GM21786 (cell line): ENCODE measurements around the gene ITPR3.
"Not testable (repeated sequence)": the region's sequence is repeated elsewhere in the genome, so short reads cannot be mapped to it uniquely, and the experiment has no call there.

ENCODE experiments used
- ATAC-seq: cut with Tn5 transposase; IDR thresholded peaks from one replicate; pipeline ENCODE4 v1.9.1; 2021; ENCODE audit not compliant: unreplicated experiment

The ITPR3 gene

GRCh38 chr6:33610779-33611732, 10.1 kb upstream of the ITPR3 start:
- ATAC-seq = no peak

GRCh38 chr6:33613146-33613794, 7.9 kb upstream of the ITPR3 start:
- no peak for ATAC-seq

- no peak for ATAC-seq
Observed at GRCh38 chr6:33613795-33614168, 7.3 kb upstream of the ITPR3 start.

- no peak for ATAC-seq
Observed at GRCh38 chr6:33616113-33616512, 5.0 kb upstream of the ITPR3 start.

GRCh38 chr6:33616913-33617312, 4.2 kb upstream of the ITPR3 start:
- no peak for ATAC-seq

GRCh38 chr6:33619166-33619840, 1.8 kb upstream of the ITPR3 start:
- no peak for ATAC-seq

- ATAC-seq = no peak
Observed at GRCh38 chr6:33620158-33620855, 815 bp upstream of the ITPR3 start.

- peak; percentile 9 for ATAC-seq
Observed at GRCh38 chr6:33621711-33622388, 728 bp downstream of the ITPR3 start.

- ATAC-seq = no peak
Observed at GRCh38 chr6:33622456-33623431, 1.6 kb downstream of the ITPR3 start.

- no peak for ATAC-seq
Observed at GRCh38 chr6:33623895-33624381, 2.8 kb downstream of the ITPR3 start.

- ATAC-seq = no peak
Observed at GRCh38 chr6:33624856-33625255, 3.7 kb downstream of the ITPR3 start.

GRCh38 chr6:33627876-33628275, 6.8 kb downstream of the ITPR3 start:
- ATAC-seq = no peak

- no peak for ATAC-seq
Observed at GRCh38 chr6:33628401-33628964, 7.4 kb downstream of the ITPR3 start.

- ATAC-seq = no peak
Observed at GRCh38 chr6:33630014-33630413, 8.9 kb downstream of the ITPR3 start.

GRCh38 chr6:33631521-33631920, 10.4 kb downstream of the ITPR3 start:
- ATAC-seq = not testable (repeated sequence)

GRCh38 chr6:33631971-33632557, 10.9 kb downstream of the ITPR3 start:
- no peak for ATAC-seq

- no peak for ATAC-seq
Observed at GRCh38 chr6:33632558-33633039, 11.5 kb downstream of the ITPR3 start.

- no peak for ATAC-seq
Observed at GRCh38 chr6:33633084-33633461, 12.0 kb downstream of the ITPR3 start.
